Left lung (tissue), 10 donors: Measurements from ENCODE around the gene SLU7. TPM values are rescaled to one million over a fixed set of nuclear protein-coding genes. Genes with fewer than 3 reads are reported as not detected.

ENCODE experiments used
- ATAC-seq: fragments of 200-7000 bp; cut with Tn5 transposase; one replicate; pipeline ENCODE4 v1.9.1; 2020; ENCODE audit warnings: moderate library complexity
- DNase-seq, 4 donors: peaks; one replicate each; pipeline ENCODE4 v3.0.0-alpha.2; 2013 to 2020
- H3K27ac ChIP-seq, 2 donors: fragments of 200-600 bp; sonication (generic) in 1 of 2; one replicate each; pipeline versions ENCODE4 v1.5.0 to v1.8.0; 2020 to 2021
- H3K27me3 ChIP-seq, 2 donors: fragments of 200-600 bp; sonication (generic) in 1 of 2; one replicate each; pipeline versions ENCODE4 v1.5.0 to v1.8.0; 2020 to 2021
- H3K36me3 ChIP-seq, 2 donors: fragments of 200-600 bp; sonication (generic) in 1 of 2; one replicate each; pipeline versions ENCODE4 v1.5.0 to v1.8.0; 2020 to 2021
- H3K4me1 ChIP-seq, 2 donors: fragments of 200-600 bp; one replicate each; pipeline ENCODE4 v1.8.0; 2021
- H3K4me3 ChIP-seq, 2 donors: fragments of 200-600 bp; sonication (generic) in 1 of 2; one replicate each; pipeline versions ENCODE4 v1.5.0 to v1.8.0; 2020 to 2021; ENCODE audit warnings: mild to moderate bottlenecking in 1 of 2
- H3K9me3 ChIP-seq, 2 donors: fragments of 200-600 bp; sonication (generic) in 1 of 2; one replicate each; pipeline versions ENCODE4 v1.5.0 to v1.8.0; 2020 to 2021
- CTCF ChIP-seq, 2 donors: fragments of 200-600 bp; sonication (generic) in 1 of 2; IDR thresholded peaks; one replicate each; pipeline versions ENCODE4 v1.5.0 to v1.8.0; 2021; ENCODE audit warnings: antibody characterized with exemption in 2 of 2
- intact Hi-C, 2 donors: fragments of 100-400 bp; cut with DNase I; formaldehyde crosslinking; loops; one replicate each; pipeline versions ENCODE4 v1.11.2 to v1.14.2; 2022
- polyA plus RNA-seq, 6 donors: library from polyadenylated mRNA; unstranded; fragments of 120-200 nt; gene quantifications; one replicate each; pipeline ENCODE4 v1.2.1, GENCODE V29; 2013; ENCODE audit not compliant: insufficient read length in 6 of 6
- total RNA-seq, 2 donors: library from RNA; stranded (reverse); fragmentation: NEBNext Ultra II Directional; extraction: Animal tissue kit (Norgen Biotek cat#: 25700); gene quantifications; one replicate each; pipeline ENCODE4 v1.2.1, GENCODE V29; 2021
- donor health status: DM: no; HTN: yes; CAD: no.
- donor health status: DM: no; HTN: no; CAD: no.

The SLU7 gene
- total and polyA plus RNA-seq, 8 donors, result 36.1 to 74.1 (median 58.5) TPM

- peak within 1 kb of the TSS; percentile 53 to 58 for H3K4me3 ChIP-seq
- intact Hi-C loops, result no loop called here
Measured at GRCh38 chr5:160421625-160422258, 2.9 kb upstream of the SLU7 start, which contains the start of gene PTTG1. Gene PTTG1 (plus strand): TSS chr5:160421855. CDS start chr5:160422313, 458 bp downstream.

DNA sequence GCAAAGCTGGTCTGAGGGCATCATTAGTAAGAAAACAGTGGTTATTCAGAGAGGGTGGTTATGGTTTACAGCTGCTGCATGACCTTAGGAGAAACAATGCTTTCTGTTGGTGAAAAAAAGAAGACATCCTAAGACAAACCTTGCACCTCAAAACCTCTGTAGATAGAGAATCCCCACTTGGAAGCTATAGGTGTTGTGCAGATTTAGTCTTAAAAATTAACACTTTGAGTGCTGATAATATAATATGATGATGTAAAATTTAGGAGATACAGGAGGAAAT lies 1.4 kb upstream of the SLU7 start:
- no peaks in the 10 kb centered on the region for H3K27me3 ChIP-seq
- intact Hi-C loops, result no loop called here
- no peaks in the 10 kb centered on the region for H3K9me3 ChIP-seq
- H3K4me3 ChIP-seq, result no peak overlapping the region
- TF ChIP-seq CTCF (IDR thresholded peaks at IDR 0.05), result no peak
- H3K4me1 ChIP-seq, result peaks cover 11 to 65% of the 10 kb centered on the region in 2 donors
- no peaks in the 10 kb centered on the region for H3K36me3 ChIP-seq
- ATAC-seq, result no peak
- H3K27ac ChIP-seq, result peak overlapping the region in 1 of 2 donors; percentile 98
- DNase-seq, result no peak

More at GRCh38 chr5:160421625-160422258, 2.9 kb upstream of the SLU7 start, which contains the start of gene PTTG1:
- Histone ChIP-seq H3K36me3 (no peaks in the 10 kb centered on the region), H3K27ac (peak within 1 kb of the TSS; percentile 77 to 80), H3K27me3 (no peaks in the 10 kb centered on the region), H3K9me3 (no peaks in the 10 kb centered on the region), H3K4me1 (peaks cover 11 to 61% of the 10 kb centered on the region in 2 donors)
- TF ChIP-seq CTCF (IDR thresholded peaks at IDR 0.05), result no peak
- ATAC-seq (peak; percentile 90), DNase-seq (peak; percentile 95 to 98 (median 96))

- intact Hi-C loops, result no loop called here
- ATAC-seq, result no peak
- no peak for TF ChIP-seq CTCF (IDR thresholded peaks at IDR 0.05)
- DNase-seq, result no peak
- H3K36me3 ChIP-seq, result peaks cover 0 to 5% of the 10 kb centered on the region in 2 donors
- no peaks in the 10 kb centered on the region for H3K9me3 ChIP-seq
- H3K4me1 ChIP-seq, result peaks cover 11 to 65% of the 10 kb centered on the region in 2 donors
- no peaks in the 10 kb centered on the region for H3K27me3 ChIP-seq
- peak overlapping the region; percentile 90 to 98 for H3K27ac ChIP-seq
- H3K4me3 ChIP-seq, result peak overlapping the region; percentile 68 to 72
Measured at GRCh38 chr5:160419458-160420330, 813 bp upstream of the SLU7 start.

GRCh38 chr5:160399402-160400353 lies 19.2 kb downstream of the SLU7 start, which contains the start of gene FAM200C:
Gene FAM200C (minus strand): TSS chr5:160400054. CDS start chr5:160395490, 4,564 bp downstream.
- intact Hi-C loops, result no loop called here

More at GRCh38 chr5:160399402-160400353, 19.2 kb downstream of the SLU7 start, which contains the start of gene FAM200C:
- Histone ChIP-seq H3K27me3 (no peaks in the 10 kb centered on the region), H3K9me3 (no peaks in the 10 kb centered on the region), H3K27ac (peak within 1 kb of the TSS; percentile 82 to 84), H3K4me3 (peak within 1 kb of the TSS; percentile 67 to 73), H3K36me3 (peaks cover 0 to 36% of the 10 kb centered on the region in 2 donors), H3K4me1 (peaks cover 8 to 16% of the 10 kb centered on the region in 2 donors)
- ATAC-seq, result peak; percentile 97
- no peak for TF ChIP-seq CTCF (IDR thresholded peaks at IDR 0.05)
- peak; percentile 91 to 96 (median 95) for DNase-seq
